Right lobe of liver (tissue), 6 donors: ENCODE data around the gene CNTNAP4. TPM values are rescaled to one million over a fixed set of nuclear protein-coding genes. Genes with fewer than 3 reads are reported as not detected.

Source experiments
- ATAC-seq, 4 donors: fragments of 200-7000 bp; cut with Tn5 transposase; one replicate each; pipeline ENCODE4 v1.9.1; 2020; ENCODE audit warnings: mild to moderate bottlenecking in 4 of 4, moderate library complexity in 4 of 4
- DNase-seq, 3 donors: peaks; one replicate each; pipeline ENCODE4 v3.0.0-alpha.2; 2020
- H3K27ac ChIP-seq, 3 donors: fragments of 200-600 bp; one replicate each; pipeline ENCODE4 v1.8.0; 2022
- H3K27me3 ChIP-seq, 2 donors: fragments of 200-600 bp; one replicate each; pipeline ENCODE4 v1.8.0; 2022
- H3K36me3 ChIP-seq, 4 donors: fragments of 200-600 bp; sonication (generic) in 1 of 4; one replicate each; pipeline versions ENCODE4 v1.5.1 to v1.8.0; 2017 to 2022; ENCODE audit warnings: control low read depth in 1 of 4
- H3K4me1 ChIP-seq, 4 donors: fragments of 200-600 bp; sonication (generic) in 1 of 4; one replicate each; pipeline versions ENCODE4 v1.5.1 to v1.8.0; 2017 to 2022; ENCODE audit warnings: control low read depth in 1 of 4
- H3K4me3 ChIP-seq, 3 donors: fragments of 200-600 bp; one replicate each; pipeline ENCODE4 v1.8.0; 2022
- H3K9me3 ChIP-seq, 4 donors: fragments of 200-600 bp; sonication (generic) in 1 of 4; one replicate each; pipeline versions ENCODE4 v1.5.1 to v1.8.0; 2017 to 2022; ENCODE audit warnings: control low read depth in 1 of 4
- CTCF ChIP-seq, 4 donors: fragments of 200-600 bp in 3 of 4; fragments of 450-650 bp in 1 of 4; IDR thresholded peaks; one replicate each; pipeline versions ENCODE4 v1.5.1 to v1.8.0; 2016 to 2022; ENCODE audit warnings: antibody characterized with exemption in 4 of 4, mild to moderate bottlenecking in 2 of 4
- POLR2A ChIP-seq: fragments of 450-650 bp; IDR thresholded peaks from one replicate; pipeline ENCODE4 v1.6.1; 2017; ENCODE audit warnings: antibody characterized with exemption, mild to moderate bottlenecking
- WGBS: methylation state at CpG from one replicate; pipeline ENCODE4 v1.1.6; 2018; ENCODE audit warnings: low coverage, low lambda C conversion rate; ENCODE audit not compliant: insufficient coverage; ENCODE audit errors: missing lambda C conversion rate; 5-methylcytosine and 5-hydroxymethylcytosine counted together
- intact Hi-C, 2 donors: fragments of 100-400 bp; cut with DNase I; formaldehyde crosslinking; loops; one replicate each; pipeline versions ENCODE4 v1.11.2 to v1.14.1; 2022
- total RNA-seq, 6 experiments: library from RNA; depleted of rRNA in 2 of 6; stranded (reverse); fragments of >200 nt in 2 of 6; fragmentation: NEBNext Ultra II Directional in 3 of 6; extraction: Animal tissue kit (Norgen Biotek cat#: 25700) in 3 of 6; gene quantifications; one replicate each; pipeline versions ENCODE4 v1.1.0 to v1.2.4, GENCODE V29; 2016 to 2023
- donor health status: DM: no; HTN: yes; CAD: no.
- donor health status: DM: no; HTN: no; CAD: no.
- donor health status: DM: no; HTN: no; CAD: no.
- donor health status: DM: no; HTN: yes; CAD: no.
- donor health status: DM: no; HTN: yes; CAD: no.

Gene CNTNAP4
- total RNA-seq, 6 experiments from 2014 or later, result not detected

GRCh38 chr16:76311260-76311659 is 34.1 kb downstream of the CNTNAP4 start:
- no peak for ATAC-seq
- 47% methylated on average over 2 of the region's 2 CpGs for WGBS
- Histone ChIP-seq H3K9me3 (no peaks in the 10 kb centered on the region), H3K4me1 (no peaks in the 10 kb centered on the region), H3K4me3 (no peak overlapping the region), H3K27me3 (no peaks in the 10 kb centered on the region), H3K36me3 (no peaks in the 10 kb centered on the region), H3K27ac (no peak overlapping the region)
- DNase-seq, result no peak
- TF ChIP-seq CTCF (IDR thresholded peaks at IDR 0.05), result no peak
- no peak for TF ChIP-seq POLR2A
- intact Hi-C loops, result no loop called here

- no peak for TF ChIP-seq POLR2A
- TF ChIP-seq CTCF (IDR thresholded peaks at IDR 0.05), result no peak
- Histone ChIP-seq H3K27ac (no peak overlapping the region), H3K27me3 (no peaks in the 10 kb centered on the region), H3K9me3 (no peaks in the 10 kb centered on the region), H3K36me3 (no peaks in the 10 kb centered on the region), H3K4me3 (no peak overlapping the region), H3K4me1 (no peaks in the 10 kb centered on the region)
- DNase-seq (no peak), ATAC-seq (no peak)
- intact Hi-C loops, result no loop called here
Observed at GRCh38 chr16:76318565-76318964, 41.4 kb downstream of the CNTNAP4 start.

GRCh38 chr16:76329106-76329505 is 51.9 kb downstream of the CNTNAP4 start:
- Histone ChIP-seq H3K9me3 (no peaks in the 10 kb centered on the region), H3K27ac (no peak overlapping the region), H3K4me1 (no peaks in the 10 kb centered on the region), H3K36me3 (no peaks in the 10 kb centered on the region), H3K4me3 (no peak overlapping the region), H3K27me3 (no peaks in the 10 kb centered on the region)
- TF ChIP-seq CTCF (IDR thresholded peaks at IDR 0.05) (no peak), POLR2A (no peak)
- no peak for ATAC-seq
- intact Hi-C loops, result no loop called here
- no peak for DNase-seq
- WGBS, result 14% methylated on average over 1 of the region's 1 CpG

- intact Hi-C loops, result no loop called here
- 53% methylated on average over 3 of the region's 3 CpGs for WGBS
- no peak for ATAC-seq
Observed at GRCh38 chr16:76335180-76335974, 58.2 kb downstream of the CNTNAP4 start.

More at GRCh38 chr16:76335180-76335974, 58.2 kb downstream of the CNTNAP4 start:
- Histone ChIP-seq H3K27me3 (no peaks in the 10 kb centered on the region), H3K36me3 (no peaks in the 10 kb centered on the region), H3K27ac (no peak overlapping the region), H3K4me1 (no peaks in the 10 kb centered on the region), H3K4me3 (no peak overlapping the region), H3K9me3 (no peaks in the 10 kb centered on the region)
- TF ChIP-seq CTCF (IDR thresholded peaks at IDR 0.05) (no peak), POLR2A (no peak)
- DNase-seq, result no peak
